Neural cell (in vitro differentiated cells): ENCODE measurements around the gene RAP1B. TPM values are rescaled to one million over a fixed set of nuclear protein-coding genes. Genes with fewer than 3 reads are reported as not detected.

Source experiments
- H2AFZ ChIP-seq: fragments of 200-600, 300-800 bp; sonication (generic), shearing (Covaris generic); 2 replicates; pipeline ENCODE4 v1.6.0; 2014; ENCODE audit warnings: low read depth, mild to moderate bottlenecking, antibody characterized with exemption, low read length, moderate library complexity
- H3F3A ChIP-seq: fragments of 200-600 bp; shearing (Covaris generic); 2 replicates; pipeline ENCODE4 v1.6.1; 2016; ENCODE audit warnings: mild to moderate bottlenecking, moderate library complexity, mixed read lengths, antibody characterized with exemption, low read length; ENCODE audit not compliant: insufficient read depth, poor library complexity, severe bottlenecking
- H3K27ac ChIP-seq: fragments of 200-600, 300-800 bp; sonication (generic), shearing (Covaris generic); 2 replicates; pipeline ENCODE4 v1.5.1; 2014; ENCODE audit warnings: mild to moderate bottlenecking, low read length, moderate library complexity
- H3K27me3 ChIP-seq: fragments of 300-800, 200-600 bp; sonication (generic), shearing (Covaris generic); 2 replicates; pipeline ENCODE4 v1.6.0; 2014; ENCODE audit warnings: mild to moderate bottlenecking, low read depth, low read length, moderate library complexity; ENCODE audit not compliant: insufficient read depth
- H3K36me3 ChIP-seq: fragments of 300-800, 200-600 bp; sonication (generic), shearing (Covaris generic); 2 replicates; pipeline ENCODE4 v1.5.1; 2014; ENCODE audit warnings: mild to moderate bottlenecking, antibody characterized with exemption, low read length, moderate library complexity; ENCODE audit not compliant: insufficient read depth
- H3K4me2 ChIP-seq: fragments of 300-800, 200-600 bp; sonication (generic), shearing (Covaris generic); 2 replicates; pipeline ENCODE4 v1.6.0; 2014; ENCODE audit warnings: mild to moderate bottlenecking, low read length
- H3K4me3 ChIP-seq: fragments of 300-800, 200-600 bp; sonication (generic), shearing (Covaris generic); 2 replicates; pipeline ENCODE4 v1.5.1; 2014; ENCODE audit warnings: mild to moderate bottlenecking, low read length, moderate library complexity
- H3K79me2 ChIP-seq: fragments of 200-600 bp; shearing (Covaris generic); replicated peaks from 2 replicates; pipeline ENCODE4 v1.6.0; 2014; ENCODE audit warnings: mild to moderate bottlenecking, low read length, moderate library complexity; ENCODE audit not compliant: insufficient read depth
- H3K9ac ChIP-seq: fragments of 300-800, 200-600 bp; sonication (generic), shearing (Covaris generic); 2 replicates; pipeline ENCODE4 v1.6.1; 2016; ENCODE audit warnings: mild to moderate bottlenecking, low read length, mixed read lengths
- H3K9me2 ChIP-seq: fragments of 200-600 bp; shearing (Covaris generic); 2 replicates; pipeline ENCODE4 v1.6.1; 2016; ENCODE audit warnings: mild to moderate bottlenecking, low read length, mixed read lengths; ENCODE audit not compliant: insufficient read depth
- H3K9me3 ChIP-seq: fragments of 200-600, 300-800 bp; sonication (generic), shearing (Covaris generic); 2 replicates; pipeline ENCODE4 v1.6.1; 2016; ENCODE audit warnings: mild to moderate bottlenecking, mixed run types, low read length, moderate library complexity, mixed read lengths
- H4K20me1 ChIP-seq: fragments of 200-600 bp; shearing (Covaris generic); 2 replicates; pipeline ENCODE4 v1.6.1; 2016; ENCODE audit warnings: mild to moderate bottlenecking, mixed run types; ENCODE audit not compliant: insufficient read depth
- CTCF ChIP-seq: fragments of 450-650 bp; IDR thresholded peaks from 2 replicates; pipeline ENCODE4 v1.5.1; 2014; ENCODE audit warnings: antibody characterized with exemption, mild to moderate bottlenecking, moderate library complexity; ENCODE audit not compliant: poor library complexity, severe bottlenecking
- EP300 ChIP-seq: fragments of 450-650 bp; conservative IDR thresholded peaks from 2 replicates; pipeline ENCODE4 v1.6.1; 2014; ENCODE audit warnings: antibody characterized with exemption, mild to moderate bottlenecking, moderate library complexity; ENCODE audit not compliant: poor library complexity, severe bottlenecking
- EZH2 ChIP-seq: fragments of 200-600, 300-800 bp; shearing (Covaris generic), sonication (generic); IDR thresholded peaks from 2 replicates; pipeline ENCODE4 v1.6.1; 2014; ENCODE audit warnings: antibody characterized with exemption, low read length, borderline replicate concordance, mild to moderate bottlenecking; ENCODE audit not compliant: insufficient read depth, poor library complexity, severe bottlenecking
- MXI1 ChIP-seq: fragments of 450-650 bp; conservative IDR thresholded peaks from 2 replicates; pipeline ENCODE4 v1.6.1; 2014; ENCODE audit warnings: antibody characterized with exemption, mild to moderate bottlenecking; ENCODE audit not compliant: poor library complexity, severe bottlenecking
- POLR2AphosphoS5 ChIP-seq: IDR thresholded peaks from 2 replicates; pipeline ENCODE4 v1.6.1; 2012
- RAD21 ChIP-seq: fragments of 450-650 bp; conservative IDR thresholded peaks from 2 replicates; pipeline ENCODE4 v1.6.1; 2014; ENCODE audit warnings: antibody characterized with exemption, mild to moderate bottlenecking, moderate library complexity
- REST ChIP-seq: IDR thresholded peaks from 2 replicates; pipeline ENCODE4 v1.6.1; 2012; ENCODE audit warnings: borderline replicate concordance
- SMC3 ChIP-seq: fragments of 450-650 bp; conservative IDR thresholded peaks from 2 replicates; pipeline ENCODE4 v1.6.1; 2014; ENCODE audit warnings: antibody characterized with exemption, mild to moderate bottlenecking, moderate library complexity; ENCODE audit not compliant: poor library complexity
- TAF1 ChIP-seq: IDR thresholded peaks from 2 replicates; pipeline ENCODE4 v1.6.1; 2012; ENCODE audit warnings: low read depth
- polyA plus RNA-seq: library from polyadenylated mRNA; depleted of rRNA; stranded (reverse); fragments of >200 nt; gene quantifications from 2 replicates; pipeline ENCODE4 v1.2.3, GENCODE V29; 2014

RAP1B gene
- polyA plus RNA-seq, 1 donor from 2014 or later = 209 TPM

DNA sequence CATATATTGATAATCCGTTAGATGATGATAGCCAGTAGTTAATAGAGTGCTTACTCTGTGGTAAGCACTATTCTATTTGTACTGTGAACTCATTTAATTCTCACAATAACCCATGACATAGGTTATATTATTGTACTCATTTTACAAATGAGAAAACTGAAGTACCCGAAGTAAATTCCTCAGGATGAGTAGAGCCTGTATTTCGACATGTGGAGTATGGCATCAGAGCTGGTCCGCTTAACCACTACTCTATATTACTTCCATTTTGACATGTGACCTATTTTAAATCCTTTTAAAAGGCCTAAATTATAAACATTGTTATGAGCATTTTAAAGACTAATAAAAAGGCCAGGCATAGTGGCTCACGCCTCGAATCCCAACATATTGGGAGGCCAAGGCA lies 8.0 kb upstream of the RAP1B start:
- Histone ChIP-seq H3K4me3 (no peak overlapping the region), H3K9ac (no peak overlapping the region), H2AFZ (no peak overlapping the region), H4K20me1 (no peaks in the 10 kb centered on the region), H3K36me3 (no peaks in the 10 kb centered on the region), H3F3A (no peaks in the 10 kb centered on the region), H3K79me2 (no peaks in the 10 kb centered on the region), H3K4me2 (no peak overlapping the region), H3K9me2 (no peaks in the 10 kb centered on the region), H3K27ac (no peak overlapping the region), H3K27me3 (no peaks in the 10 kb centered on the region), H3K9me3 (no peaks in the 10 kb centered on the region)
- TF ChIP-seq TAF1 = no peak
- no peak for TF ChIP-seq EZH2
- TF ChIP-seq CTCF = no peak
- no peak for TF ChIP-seq MXI1
- TF ChIP-seq SMC3 = no peak
- no peak for TF ChIP-seq REST
- no peak for TF ChIP-seq EP300
- TF ChIP-seq RAD21 = no peak
- no peak for TF ChIP-seq POLR2AphosphoS5

DNA sequence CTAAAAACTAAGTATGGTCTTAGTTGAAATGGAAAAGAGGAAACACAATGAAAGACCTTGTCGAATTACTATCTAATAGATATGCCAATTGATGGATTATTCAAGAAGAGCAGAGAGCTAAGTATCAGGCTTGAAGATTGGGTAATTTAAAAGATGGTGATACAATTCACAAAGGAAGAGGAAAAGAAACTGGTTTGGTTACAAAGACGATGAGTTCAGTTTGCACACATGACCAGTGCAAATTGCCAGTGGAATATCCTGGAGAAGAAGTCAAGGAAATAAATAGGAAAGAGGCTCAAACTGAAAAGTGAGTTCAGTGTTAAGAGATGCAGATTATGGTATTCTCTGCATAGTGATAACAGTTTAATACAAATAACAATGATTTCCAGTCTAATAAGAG lies 2.5 kb upstream of the RAP1B start:
- peaks cover 18% of the 10 kb centered on the region for H3K79me2 ChIP-seq
- no peaks in the 10 kb centered on the region for H3F3A ChIP-seq
- H3K9me3 ChIP-seq = no peaks in the 10 kb centered on the region
- H2AFZ ChIP-seq = no peak overlapping the region
- H3K9me2 ChIP-seq = no peaks in the 10 kb centered on the region
- no peak overlapping the region for H3K4me2 ChIP-seq
- no peak overlapping the region for H3K27ac ChIP-seq
- no peak for TF ChIP-seq CTCF
- TF ChIP-seq MXI1 = no peak
- TF ChIP-seq POLR2AphosphoS5 = no peak
- no peak for TF ChIP-seq EZH2
- TF ChIP-seq REST = no peak
- TF ChIP-seq EP300 = no peak
- TF ChIP-seq SMC3 = no peak
- no peak for TF ChIP-seq RAD21
- no peak for TF ChIP-seq TAF1
- no peak overlapping the region for H3K9ac ChIP-seq
- H3K36me3 ChIP-seq = no peaks in the 10 kb centered on the region
- H3K4me3 ChIP-seq = no peak overlapping the region
- no peaks in the 10 kb centered on the region for H3K27me3 ChIP-seq
- no peaks in the 10 kb centered on the region for H4K20me1 ChIP-seq
